HCT116 (cell line): ENCODE measurements around the gene SLC9C2.

Experiments used
- ATF3 ChIP-seq: IDR thresholded peaks from 2 replicates; pipeline ENCODE4 v1.6.1; 2012
- CTCF ChIP-seq, 3 experiments: fragments of 200-600 bp in 1 of 3; sonication (generic) in 1 of 3; IDR thresholded peaks in 2 of 3; conservative IDR thresholded peaks in 1 of 3; 2 replicates each; pipeline ENCODE4 v1.5.1; 2012 to 2017; ENCODE audit warnings: low read depth in 2 of 3, low read length in 2 of 3, antibody characterized with exemption in 1 of 3, borderline replicate concordance in 1 of 3, control low read depth in 1 of 3, mild to moderate bottlenecking in 1 of 3, mixed read lengths in 1 of 3, mixed run types in 1 of 3, moderate library complexity in 1 of 3; ENCODE audit not compliant: insufficient read depth in 1 of 3
- EZH2 ChIP-seq: fragments of 200-600 bp; sonication (generic); IDR thresholded peaks from 2 replicates; pipeline ENCODE4 v1.6.1; 2017; ENCODE audit warnings: antibody characterized with exemption, mixed run types
- EZH2phosphoT487 ChIP-seq: fragments of 200-600 bp; IDR thresholded peaks from 2 replicates; pipeline ENCODE4 v1.6.1; 2018; ENCODE audit warnings: antibody characterized with exemption, borderline replicate concordance
- JUND ChIP-seq: IDR thresholded peaks from 2 replicates; pipeline ENCODE4 v1.6.1; 2012
- MAX ChIP-seq: IDR thresholded peaks from 2 replicates; pipeline ENCODE4 v1.6.1; 2012
- POLR2A ChIP-seq: IDR thresholded peaks from 2 replicates; pipeline ENCODE4 v1.7.0; 2011; ENCODE audit warnings: borderline replicate concordance; ENCODE audit not compliant: insufficient read depth, insufficient read length; ENCODE audit errors: extremely low read depth
- POLR2AphosphoS5 ChIP-seq: IDR thresholded peaks from 2 replicates; pipeline ENCODE4 v1.6.1; 2011; ENCODE audit warnings: mild to moderate bottlenecking, low read depth, low read length, moderate library complexity
- RAD21 ChIP-seq: IDR thresholded peaks from 2 replicates; pipeline ENCODE4 v1.6.1; 2012; ENCODE audit warnings: low read depth, mild to moderate bottlenecking
- REST ChIP-seq: IDR thresholded peaks from 2 replicates; pipeline ENCODE4 v1.6.1; 2012; ENCODE audit warnings: low read depth
- SP1 ChIP-seq: IDR thresholded peaks from 2 replicates; pipeline ENCODE4 v1.6.1; 2012; ENCODE audit warnings: low read depth
- ZBTB33 ChIP-seq: IDR thresholded peaks from 2 replicates; pipeline ENCODE4 v1.6.1; 2011; ENCODE audit warnings: mild to moderate bottlenecking, low read length, moderate library complexity; ENCODE audit not compliant: insufficient replicate concordance; ENCODE audit errors: extremely low read depth

- TF ChIP-seq EZH2 (no peak), CTCF (IDR thresholded peaks at IDR 0.05 in 2 of 3, conservative IDR thresholded peaks at IDR 0.05 in 1 of 3; ENCODE audit: borderline replicate concordance in 1 of 3, insufficient read depth in 1 of 3, low read depth in 2 of 3, low read length in 2 of 3) (peak in 2 of 3 experiments; percentile 22 to 26; a peak in 2 of 6 replicates), POLR2A (no peak), POLR2AphosphoS5 (no peak), REST (no peak), MAX (no peak), JUND (no peak), SP1 (no peak), ZBTB33 (no peak), EZH2phosphoT487 (no peak), ATF3 (no peak), RAD21 (0 out of 2 replicates have a peak, but pooled peaks have one; percentile 16)
These were observed 57.2 kb downstream of the SLC9C2 start for GRCh38 chr1:173545688-173546087.
